ENCODE results near the gene ITGBL1. TPM values are rescaled to one million over a fixed set of nuclear protein-coding genes. Genes with fewer than 3 reads are reported as not detected.

Gene ITGBL1
- total RNA-seq, 1 experiment from 2014 or later: 0.22 TPM

DNA sequence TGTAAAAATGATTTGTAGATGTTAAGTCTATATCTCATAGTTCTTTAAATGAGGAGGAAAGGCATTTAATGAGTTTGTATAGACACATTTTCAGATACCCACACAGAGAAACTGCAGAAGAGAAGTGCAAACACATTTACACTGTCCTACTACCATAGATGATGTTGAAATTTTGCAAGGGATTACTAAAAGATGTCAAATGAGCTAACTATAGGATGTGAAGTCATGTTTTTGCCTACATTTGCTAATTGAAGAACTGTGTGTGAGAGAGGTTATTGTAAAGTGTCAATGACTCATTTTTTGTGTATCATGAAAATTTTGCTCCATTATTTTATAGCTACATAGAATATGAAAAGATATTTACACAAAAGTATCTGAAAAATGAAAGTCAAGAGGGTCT lies 178.9 kb downstream of the ITGBL1 start (continued):
- no peak for TF ChIP-seq ZNF416 (CRISPR knock-in tag; IDR thresholded peaks at IDR 0.05)
- no peak for TF ChIP-seq ETV6 (CRISPR knock-in tag; IDR thresholded peaks at IDR 0.05)
- TF ChIP-seq ZNF121 (CRISPR knock-in tag; IDR thresholded peaks at IDR 0.05): no peak
- TF ChIP-seq SMAD3 (CRISPR knock-in tag; IDR thresholded peaks at IDR 0.05; ENCODE audit: borderline replicate concordance): no peak

- H3K9me3 Mint-ChIP-seq: no peaks in the 10 kb centered on the region
- no peak for TF ChIP-seq EMX1 (CRISPR knock-in tag; IDR thresholded peaks at IDR 0.05)
- no peak for TF ChIP-seq ETV6 (CRISPR knock-in tag; IDR thresholded peaks at IDR 0.05)
- no peak for TF ChIP-seq NFE2L1 (CRISPR knock-in tag; IDR thresholded peaks at IDR 0.05)
- no peak for TF ChIP-seq SOX15 (CRISPR knock-in tag; IDR thresholded peaks at IDR 0.05)
- TF ChIP-seq GTF2I (CRISPR knock-in tag; conservative IDR thresholded peaks at IDR 0.05): no peak
- TF ChIP-seq, protein P1, sequence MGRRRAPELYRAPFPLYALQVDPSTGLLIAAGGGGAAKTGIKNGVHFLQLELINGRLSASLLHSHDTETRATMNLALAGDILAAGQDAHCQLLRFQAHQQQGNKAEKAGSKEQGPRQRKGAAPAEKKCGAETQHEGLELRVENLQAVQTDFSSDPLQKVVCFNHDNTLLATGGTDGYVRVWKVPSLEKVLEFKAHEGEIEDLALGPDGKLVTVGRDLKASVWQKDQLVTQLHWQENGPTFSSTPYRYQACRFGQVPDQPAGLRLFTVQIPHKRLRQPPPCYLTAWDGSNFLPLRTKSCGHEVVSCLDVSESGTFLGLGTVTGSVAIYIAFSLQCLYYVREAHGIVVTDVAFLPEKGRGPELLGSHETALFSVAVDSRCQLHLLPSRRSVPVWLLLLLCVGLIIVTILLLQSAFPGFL (CRISPR knock-in tag; IDR thresholded peaks at IDR 0.05; ENCODE audit: borderline replicate concordance): no peak
- no peak for TF ChIP-seq RORB (CRISPR knock-in tag; IDR thresholded peaks at IDR 0.05)
- TF ChIP-seq E2F1 (CRISPR knock-in tag; IDR thresholded peaks at IDR 0.05): no peak
- TF ChIP-seq ZNF532 (CRISPR knock-in tag; IDR thresholded peaks at IDR 0.05; ENCODE audit: borderline replicate concordance): no peak
- no peak for TF ChIP-seq HMGA2 (CRISPR knock-in tag; IDR thresholded peaks at IDR 0.05)
- CTCF ChIA-PET: no interaction called here
- no peaks in the 10 kb centered on the region for H3K27me3 Mint-ChIP-seq (ENCODE audit: low read depth)
- H3K27ac Mint-ChIP-seq: no peak overlapping the region
- H3K4me1 Mint-ChIP-seq: peaks cover 4% of the 10 kb centered on the region; the same call in 1 of the 2 replicates
- no peaks in the 10 kb centered on the region for H3K36me3 Mint-ChIP-seq
- ATAC-seq (no peak), DNase-seq (ENCODE audit: low spot score) (no peak)
- POLR2A ChIA-PET: no interaction called here
- no peak overlapping the region for H3K4me3 Mint-ChIP-seq
These were observed 181.7 kb downstream of the ITGBL1 start for GRCh38 chr13:101634142-101634541.

DNA sequence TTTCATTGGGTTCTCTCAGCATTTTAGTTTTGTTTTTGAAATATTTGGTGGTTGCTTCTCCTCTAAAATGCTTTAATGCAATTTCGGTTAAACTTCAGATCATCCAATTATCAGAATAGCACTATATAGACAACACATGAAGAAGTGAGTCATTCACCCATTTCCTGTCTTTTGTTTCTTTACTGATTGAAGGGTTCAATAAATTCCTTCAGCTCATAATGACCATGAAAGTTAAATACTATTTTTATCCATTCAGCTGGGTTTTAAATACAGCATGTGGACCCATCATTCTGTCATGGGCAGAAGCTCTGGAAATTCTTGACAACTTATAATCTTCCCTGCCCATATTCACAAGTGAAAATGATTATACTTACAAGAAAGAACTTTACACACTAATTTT lies 187.2 kb downstream of the ITGBL1 start:
- DNase-seq (ENCODE audit: low spot score) (no peak), ATAC-seq (no peak)
- H3K27me3 Mint-ChIP-seq (ENCODE audit: low read depth): no peaks in the 10 kb centered on the region; the same call in 1 of the 2 replicates
- peaks cover 4% of the 10 kb centered on the region; the same call in 1 of the 2 replicates for H3K9me3 Mint-ChIP-seq
- no peaks in the 10 kb centered on the region for H3K36me3 Mint-ChIP-seq
- H3K27ac Mint-ChIP-seq: no peak overlapping the region
- no peak overlapping the region for H3K4me3 Mint-ChIP-seq
- POLR2A ChIA-PET: no interaction called here
- CTCF ChIA-PET: no interaction called here
- no peaks in the 10 kb centered on the region for H3K4me1 Mint-ChIP-seq
- TF ChIP-seq, protein P2, sequence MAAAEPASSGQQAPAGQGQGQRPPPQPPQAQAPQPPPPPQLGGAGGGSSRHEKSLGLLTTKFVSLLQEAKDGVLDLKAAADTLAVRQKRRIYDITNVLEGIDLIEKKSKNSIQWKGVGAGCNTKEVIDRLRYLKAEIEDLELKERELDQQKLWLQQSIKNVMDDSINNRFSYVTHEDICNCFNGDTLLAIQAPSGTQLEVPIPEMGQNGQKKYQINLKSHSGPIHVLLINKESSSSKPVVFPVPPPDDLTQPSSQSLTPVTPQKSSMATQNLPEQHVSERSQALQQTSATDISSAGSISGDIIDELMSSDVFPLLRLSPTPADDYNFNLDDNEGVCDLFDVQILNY (CRISPR knock-in tag; IDR thresholded peaks at IDR 0.05): no peak
- no peak for TF ChIP-seq MAX (CRISPR knock-in tag; IDR thresholded peaks at IDR 0.05)
- TF ChIP-seq TEAD4 (CRISPR knock-in tag; IDR thresholded peaks at IDR 0.05): no peak
- TF ChIP-seq RORB (CRISPR knock-in tag; IDR thresholded peaks at IDR 0.05): no peak
- TF ChIP-seq SOX15 (CRISPR knock-in tag; IDR thresholded peaks at IDR 0.05): no peak
- no peak for TF ChIP-seq PRDM15 (CRISPR knock-in tag; IDR thresholded peaks at IDR 0.05)
- no peak for TF ChIP-seq ZNF423 (CRISPR knock-in tag; IDR thresholded peaks at IDR 0.05)
- no peak for TF ChIP-seq JAZF1 (CRISPR knock-in tag; IDR thresholded peaks at IDR 0.05)
